ENCODE measurements around the gene GAGE12F.
"Not testable (repeated sequence)": the region's sequence is repeated elsewhere in the genome, so short reads cannot be mapped to it uniquely, and the experiment has no call there.

GAGE12F gene, protein sequence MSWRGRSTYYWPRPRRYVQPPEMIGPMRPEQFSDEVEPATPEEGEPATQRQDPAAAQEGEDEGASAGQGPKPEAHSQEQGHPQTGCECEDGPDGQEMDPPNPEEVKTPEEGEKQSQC

DNA sequence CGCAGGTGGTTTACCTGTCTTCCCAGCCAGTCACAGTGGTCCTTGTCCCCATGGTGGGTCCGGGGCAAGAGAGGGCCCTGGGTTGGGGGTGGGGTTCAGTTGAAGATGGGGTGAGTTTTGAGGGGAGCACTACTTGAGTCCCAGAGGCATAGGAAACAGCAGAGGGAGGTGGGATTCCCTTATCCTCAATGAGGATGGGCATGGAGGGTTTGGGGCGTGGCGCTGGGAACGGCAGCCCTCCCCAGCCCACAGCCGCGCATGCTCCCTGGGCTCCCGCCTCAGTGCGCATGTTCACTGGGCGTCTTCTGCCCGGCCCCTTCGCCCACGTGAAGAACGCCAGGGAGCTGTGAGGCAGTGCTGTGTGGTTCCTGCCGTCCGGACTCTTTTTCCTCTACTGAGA, at the start of gene GAGE12F:
Gene GAGE12F, plus strand, starts transcription at position 301 of the 400 bp plus-strand sequence. CDS start 1,155 bp downstream, outside the sequence.
- FAIRE-seq; DNase-seq (ENCODE audit: low spot score): not testable (repeated sequence)

DNA sequence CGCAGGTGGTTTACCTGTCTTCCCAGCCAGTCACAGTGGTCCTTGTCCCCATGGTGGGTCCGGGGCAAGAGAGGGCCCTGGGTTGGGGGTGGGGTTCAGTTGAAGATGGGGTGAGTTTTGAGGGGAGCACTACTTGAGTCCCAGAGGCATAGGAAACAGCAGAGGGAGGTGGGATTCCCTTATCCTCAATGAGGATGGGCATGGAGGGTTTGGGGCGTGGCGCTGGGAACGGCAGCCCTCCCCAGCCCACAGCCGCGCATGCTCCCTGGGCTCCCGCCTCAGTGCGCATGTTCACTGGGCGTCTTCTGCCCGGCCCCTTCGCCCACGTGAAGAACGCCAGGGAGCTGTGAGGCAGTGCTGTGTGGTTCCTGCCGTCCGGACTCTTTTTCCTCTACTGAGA, 28.8 kb upstream of the GAGE12F start, which contains the start of gene GAGE12C:
Gene GAGE12C, plus strand, starts transcription at position 301 of the 400 bp plus-strand sequence. CDS start 1,155 bp downstream, outside the sequence.
- not testable (repeated sequence) for FAIRE-seq; DNase-seq (ENCODE audit: low spot score)

DNA sequence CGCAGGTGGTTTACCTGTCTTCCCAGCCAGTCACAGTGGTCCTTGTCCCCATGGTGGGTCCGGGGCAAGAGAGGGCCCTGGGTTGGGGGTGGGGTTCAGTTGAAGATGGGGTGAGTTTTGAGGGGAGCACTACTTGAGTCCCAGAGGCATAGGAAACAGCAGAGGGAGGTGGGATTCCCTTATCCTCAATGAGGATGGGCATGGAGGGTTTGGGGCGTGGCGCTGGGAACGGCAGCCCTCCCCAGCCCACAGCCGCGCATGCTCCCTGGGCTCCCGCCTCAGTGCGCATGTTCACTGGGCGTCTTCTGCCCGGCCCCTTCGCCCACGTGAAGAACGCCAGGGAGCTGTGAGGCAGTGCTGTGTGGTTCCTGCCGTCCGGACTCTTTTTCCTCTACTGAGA, 19.2 kb upstream of the GAGE12F start, which contains the start of gene GAGE12D:
Gene GAGE12D, plus strand, starts transcription at position 301 of the 400 bp plus-strand sequence. CDS start 1,155 bp downstream, outside the sequence.
- FAIRE-seq; DNase-seq (ENCODE audit: low spot score): not testable (repeated sequence)

DNA sequence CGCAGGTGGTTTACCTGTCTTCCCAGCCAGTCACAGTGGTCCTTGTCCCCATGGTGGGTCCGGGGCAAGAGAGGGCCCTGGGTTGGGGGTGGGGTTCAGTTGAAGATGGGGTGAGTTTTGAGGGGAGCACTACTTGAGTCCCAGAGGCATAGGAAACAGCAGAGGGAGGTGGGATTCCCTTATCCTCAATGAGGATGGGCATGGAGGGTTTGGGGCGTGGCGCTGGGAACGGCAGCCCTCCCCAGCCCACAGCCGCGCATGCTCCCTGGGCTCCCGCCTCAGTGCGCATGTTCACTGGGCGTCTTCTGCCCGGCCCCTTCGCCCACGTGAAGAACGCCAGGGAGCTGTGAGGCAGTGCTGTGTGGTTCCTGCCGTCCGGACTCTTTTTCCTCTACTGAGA, 9.7 kb upstream of the GAGE12F start, which contains the start of gene GAGE12E:
Gene GAGE12E, plus strand, starts transcription at position 301 of the 400 bp plus-strand sequence. CDS start 1,155 bp downstream, outside the sequence.
- not testable (repeated sequence) for FAIRE-seq; DNase-seq (ENCODE audit: low spot score)

DNA sequence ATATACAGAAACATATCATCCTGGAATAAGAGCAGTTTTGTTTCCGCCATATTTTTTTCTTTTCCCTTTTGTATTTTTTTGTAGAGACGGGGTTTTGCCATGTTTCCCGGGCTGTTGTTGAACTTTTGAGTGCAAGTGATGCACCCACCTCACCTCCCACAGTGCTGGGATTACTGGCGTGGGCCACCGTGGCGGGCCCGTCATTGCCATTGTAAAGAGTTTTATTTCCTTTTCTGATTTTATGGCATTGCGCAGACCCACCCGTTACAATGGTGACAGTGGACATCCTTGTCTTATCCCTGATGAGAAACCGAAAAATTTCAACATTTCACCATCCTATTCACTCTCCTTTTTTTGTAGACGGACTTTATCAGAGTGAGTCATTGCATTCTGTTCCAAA, 8.1 kb downstream of the GAGE12F start:
- DNase-seq (ENCODE audit: low spot score); FAIRE-seq: not testable (repeated sequence)

DNA sequence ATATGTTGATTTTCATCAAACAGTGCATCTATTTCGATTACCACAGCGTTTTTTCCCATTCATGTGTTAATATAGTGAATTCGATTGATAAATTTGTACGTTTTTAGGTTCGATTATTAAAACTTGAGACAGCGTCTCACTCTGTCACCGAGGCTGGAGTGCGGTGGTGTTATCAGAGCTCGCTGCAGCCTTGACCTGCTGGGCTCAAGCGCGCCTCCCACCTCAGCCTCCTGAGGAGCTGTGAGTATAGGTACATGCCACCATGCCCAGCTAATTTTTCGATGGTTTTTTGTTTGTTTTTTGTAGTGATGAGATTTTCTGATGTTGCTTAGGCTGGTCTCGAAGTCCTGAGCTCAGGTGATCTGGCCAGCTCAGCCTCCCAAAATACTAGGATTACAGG, 8.5 kb downstream of the GAGE12F start:
- not testable (repeated sequence) for DNase-seq (ENCODE audit: low spot score); FAIRE-seq

DNA sequence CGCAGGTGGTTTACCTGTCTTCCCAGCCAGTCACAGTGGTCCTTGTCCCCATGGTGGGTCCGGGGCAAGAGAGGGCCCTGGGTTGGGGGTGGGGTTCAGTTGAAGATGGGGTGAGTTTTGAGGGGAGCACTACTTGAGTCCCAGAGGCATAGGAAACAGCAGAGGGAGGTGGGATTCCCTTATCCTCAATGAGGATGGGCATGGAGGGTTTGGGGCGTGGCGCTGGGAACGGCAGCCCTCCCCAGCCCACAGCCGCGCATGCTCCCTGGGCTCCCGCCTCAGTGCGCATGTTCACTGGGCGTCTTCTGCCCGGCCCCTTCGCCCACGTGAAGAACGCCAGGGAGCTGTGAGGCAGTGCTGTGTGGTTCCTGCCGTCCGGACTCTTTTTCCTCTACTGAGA, 9.5 kb downstream of the GAGE12F start, which contains the start of gene GAGE12G:
Gene GAGE12G, plus strand, starts transcription at position 301 of the 400 bp plus-strand sequence. CDS start 1,155 bp downstream, outside the sequence.
- not testable (repeated sequence) for DNase-seq (ENCODE audit: low spot score); FAIRE-seq

DNA sequence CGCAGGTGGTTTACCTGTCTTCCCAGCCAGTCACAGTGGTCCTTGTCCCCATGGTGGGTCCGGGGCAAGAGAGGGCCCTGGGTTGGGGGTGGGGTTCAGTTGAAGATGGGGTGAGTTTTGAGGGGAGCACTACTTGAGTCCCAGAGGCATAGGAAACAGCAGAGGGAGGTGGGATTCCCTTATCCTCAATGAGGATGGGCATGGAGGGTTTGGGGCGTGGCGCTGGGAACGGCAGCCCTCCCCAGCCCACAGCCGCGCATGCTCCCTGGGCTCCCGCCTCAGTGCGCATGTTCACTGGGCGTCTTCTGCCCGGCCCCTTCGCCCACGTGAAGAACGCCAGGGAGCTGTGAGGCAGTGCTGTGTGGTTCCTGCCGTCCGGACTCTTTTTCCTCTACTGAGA, 19.0 kb downstream of the GAGE12F start, which contains the start of gene GAGE12H:
Gene GAGE12H, plus strand, starts transcription at position 301 of the 400 bp plus-strand sequence. CDS start 1,155 bp downstream, outside the sequence.
- FAIRE-seq; DNase-seq (ENCODE audit: low spot score): not testable (repeated sequence)

DNA sequence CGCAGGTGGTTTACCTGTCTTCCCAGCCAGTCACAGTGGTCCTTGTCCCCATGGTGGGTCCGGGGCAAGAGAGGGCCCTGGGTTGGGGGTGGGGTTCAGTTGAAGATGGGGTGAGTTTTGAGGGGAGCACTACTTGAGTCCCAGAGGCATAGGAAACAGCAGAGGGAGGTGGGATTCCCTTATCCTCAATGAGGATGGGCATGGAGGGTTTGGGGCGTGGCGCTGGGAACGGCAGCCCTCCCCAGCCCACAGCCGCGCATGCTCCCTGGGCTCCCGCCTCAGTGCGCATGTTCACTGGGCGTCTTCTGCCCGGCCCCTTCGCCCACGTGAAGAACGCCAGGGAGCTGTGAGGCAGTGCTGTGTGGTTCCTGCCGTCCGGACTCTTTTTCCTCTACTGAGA, 28.6 kb downstream of the GAGE12F start, which contains the start of gene GAGE2A:
Gene GAGE2A, plus strand, starts transcription at position 301 of the 400 bp plus-strand sequence. CDS start 1,155 bp downstream, outside the sequence.
- not testable (repeated sequence) for DNase-seq (ENCODE audit: low spot score); FAIRE-seq

DNA sequence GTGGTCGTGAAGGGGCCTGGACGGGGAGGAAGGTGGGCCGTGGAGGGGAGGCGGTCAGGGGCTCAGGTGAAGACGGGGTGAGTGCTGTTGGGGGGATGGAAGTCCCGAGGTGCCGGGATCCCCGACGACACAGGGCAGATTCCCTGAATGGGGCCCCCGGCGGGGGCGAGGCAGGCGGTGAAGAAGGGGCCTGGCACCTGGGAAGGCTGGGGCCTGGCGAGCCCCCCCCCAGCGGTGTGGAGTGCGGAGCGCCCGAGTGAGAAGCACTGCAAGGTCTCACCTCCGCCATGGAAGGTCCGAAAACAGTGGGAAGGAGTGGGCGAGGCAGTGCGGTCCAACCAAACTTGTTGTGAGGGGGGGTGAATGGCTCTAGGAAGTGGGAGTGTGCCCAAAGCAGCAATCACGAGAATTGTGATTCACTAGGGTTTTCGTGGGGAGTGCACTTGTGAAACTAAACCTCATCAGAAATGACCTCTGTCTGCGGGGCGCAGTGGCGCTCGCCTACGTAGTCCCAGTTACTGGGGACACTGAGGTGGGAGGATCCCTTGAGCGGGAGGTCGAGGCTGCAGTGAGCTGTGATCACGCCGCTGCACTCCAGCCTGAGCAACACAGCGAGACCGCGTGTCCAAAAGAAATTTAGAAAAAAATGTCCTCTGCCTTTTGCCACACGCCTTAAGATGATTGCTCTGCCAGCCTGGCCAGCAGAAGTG, 29.3 kb downstream of the GAGE12F start:
- not testable (repeated sequence) for FAIRE-seq; DNase-seq (ENCODE audit: low spot score)

DNA sequence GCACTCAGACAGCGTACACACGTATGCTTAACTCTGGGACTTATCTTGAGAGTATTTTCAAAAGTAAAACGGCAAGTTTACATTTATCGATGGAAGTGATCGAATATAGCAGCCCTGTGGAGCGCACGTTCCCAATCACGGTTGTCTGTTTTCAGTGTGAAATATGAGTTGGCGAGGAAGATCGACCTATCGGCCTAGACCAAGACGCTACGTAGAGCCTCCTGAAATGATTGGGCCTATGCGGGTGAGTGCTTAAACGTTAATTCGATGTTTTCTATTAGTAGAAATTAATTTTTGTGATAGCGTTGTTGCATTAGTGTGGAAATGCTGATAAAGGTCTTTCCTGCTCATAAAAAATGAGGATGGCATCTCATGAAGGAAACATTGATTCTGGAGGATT, 29.8 kb downstream of the GAGE12F start:
- FAIRE-seq; DNase-seq (ENCODE audit: low spot score): not testable (repeated sequence)

DNA sequence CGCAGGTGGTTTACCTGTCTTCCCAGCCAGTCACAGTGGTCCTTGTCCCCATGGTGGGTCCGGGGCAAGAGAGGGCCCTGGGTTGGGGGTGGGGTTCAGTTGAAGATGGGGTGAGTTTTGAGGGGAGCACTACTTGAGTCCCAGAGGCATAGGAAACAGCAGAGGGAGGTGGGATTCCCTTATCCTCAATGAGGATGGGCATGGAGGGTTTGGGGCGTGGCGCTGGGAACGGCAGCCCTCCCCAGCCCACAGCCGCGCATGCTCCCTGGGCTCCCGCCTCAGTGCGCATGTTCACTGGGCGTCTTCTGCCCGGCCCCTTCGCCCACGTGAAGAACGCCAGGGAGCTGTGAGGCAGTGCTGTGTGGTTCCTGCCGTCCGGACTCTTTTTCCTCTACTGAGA, 38.1 kb downstream of the GAGE12F start, which contains the start of gene GAGE1:
Gene GAGE1, plus strand, starts transcription at position 301 of the 400 bp plus-strand sequence. CDS start 1,155 bp downstream, outside the sequence.
- not testable (repeated sequence) for FAIRE-seq; DNase-seq (ENCODE audit: low spot score)

DNA sequence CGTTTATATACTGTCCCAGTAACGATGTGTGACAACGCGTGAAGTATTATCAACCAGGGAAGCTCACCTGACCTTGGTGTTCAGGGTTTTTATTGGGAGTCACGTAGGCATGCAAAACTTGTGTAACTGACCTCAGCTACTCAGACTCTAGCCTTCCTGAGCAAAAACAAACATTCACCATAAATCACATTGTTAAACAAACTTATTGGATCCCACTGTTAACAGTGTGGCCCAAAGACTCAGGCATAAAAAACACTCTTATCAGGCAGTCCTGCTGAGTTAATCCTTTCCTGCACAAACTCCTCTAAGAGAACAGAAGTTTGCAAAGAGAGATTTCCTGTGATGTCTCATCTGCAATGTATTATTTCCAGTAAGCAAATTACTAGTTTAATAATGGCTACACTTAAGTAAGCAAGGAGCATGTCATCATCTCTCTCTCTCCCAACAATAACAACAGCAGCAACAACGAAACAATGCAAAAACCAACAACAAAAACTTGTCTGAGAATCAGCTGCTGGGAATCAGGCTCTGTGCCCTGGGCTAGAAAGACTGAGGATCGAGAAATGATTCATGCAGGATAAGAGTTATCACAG, 50.2 kb downstream of the GAGE12F start:
- no peak for FAIRE-seq
- DNase-seq (ENCODE audit: low spot score) = no peak

Measured in urothelium cell line (cell line).